ENCODE data around the gene LIFR.

The LIFR gene

GRCh38 chr5:38515646-38516045, 40.8 kb downstream of the LIFR start:
- DNase-seq, result no peak

GRCh38 chr5:38515092-38515491, 41.4 kb downstream of the LIFR start:
- no peak for DNase-seq

GRCh38 chr5:38509185-38509584, 47.3 kb downstream of the LIFR start:
- DNase-seq, result no peak

- DNase-seq, result no peak
Measured at GRCh38 chr5:38506302-38506701, 50.1 kb downstream of the LIFR start.

- no peak for DNase-seq
Measured at GRCh38 chr5:38500573-38501260, 55.7 kb downstream of the LIFR start.

- DNase-seq, result no peak
Measured at GRCh38 chr5:38497946-38498345, 58.5 kb downstream of the LIFR start.

- DNase-seq, result no peak
Measured at GRCh38 chr5:38494763-38495162, 61.7 kb downstream of the LIFR start.

- DNase-seq, result no peak
Measured at GRCh38 chr5:38494175-38494574, 62.3 kb downstream of the LIFR start.

GRCh38 chr5:38483805-38484398, 72.5 kb downstream of the LIFR start:
- DNase-seq, result no peak

GRCh38 chr5:38479315-38479904, 77.0 kb downstream of the LIFR start:
- no peak for DNase-seq

- no peak for DNase-seq
Measured at GRCh38 chr5:38478878-38479277, 77.6 kb downstream of the LIFR start.

- DNase-seq, result no peak
Measured at GRCh38 chr5:38478166-38478565, 78.3 kb downstream of the LIFR start.

- DNase-seq, result no peak
Measured at GRCh38 chr5:38473008-38473407, 83.4 kb downstream of the LIFR start.

GRCh38 chr5:38472541-38472940, 83.9 kb downstream of the LIFR start:
- no peak for DNase-seq

- no peak for DNase-seq
Measured at GRCh38 chr5:38471709-38472108, 84.7 kb downstream of the LIFR start.

GRCh38 chr5:38469707-38470267, 86.7 kb downstream of the LIFR start:
- no peak for DNase-seq

GRCh38 chr5:38468978-38469706, 87.3 kb downstream of the LIFR start:
- DNase-seq, result no peak

- DNase-seq, result no peak
Measured at GRCh38 chr5:38468202-38468673, 88.2 kb downstream of the LIFR start.

- no peak for DNase-seq
Measured at GRCh38 chr5:38467353-38468040, 88.9 kb downstream of the LIFR start.

- no peak for DNase-seq
Measured at GRCh38 chr5:38466424-38467189, 89.8 kb downstream of the LIFR start.

- DNase-seq, result no peak
Measured at GRCh38 chr5:38465702-38466423, 90.6 kb downstream of the LIFR start.

Measured in CD4-positive, alpha-beta T cell treated with Interleukin-6 for 4 hours (primary cell).